PFSK-1 (cell line): ENCODE data around the gene OTOP3.

ENCODE experiments used
- FOXP2 ChIP-seq: optimal IDR thresholded peaks from 2 replicates; pipeline ENCODE3; 2011; ENCODE audit warnings: borderline replicate concordance, control low read depth, inconsistent platforms; ENCODE audit not compliant: insufficient read depth; ENCODE audit errors: extremely low read length, extremely low read depth
- POLR2AphosphoS5 ChIP-seq: IDR thresholded peaks from 2 replicates; pipeline ENCODE4 v1.6.1; 2012; ENCODE audit warnings: low read depth, mild to moderate bottlenecking, control low read depth, low read length, moderate library complexity
- SIN3A ChIP-seq: IDR thresholded peaks from 2 replicates; pipeline ENCODE4 v1.6.1; 2012; ENCODE audit warnings: mild to moderate bottlenecking, low read length, moderate library complexity, borderline replicate concordance; ENCODE audit not compliant: insufficient read depth
- TAF1 ChIP-seq: IDR thresholded peaks from 2 replicates; pipeline ENCODE4 v1.6.1; 2012; ENCODE audit warnings: low read length, control low read depth, borderline replicate concordance; ENCODE audit not compliant: insufficient read depth
- TF ChIP-seq, protein P1 (sequence below), 2 experiments: IDR thresholded peaks; 2 replicates each; pipeline versions ENCODE4 v1.6.1 to v1.8.0; 2011 to 2012; ENCODE audit warnings: low read depth in 2 of 2, low read length in 2 of 2, control low read depth in 1 of 2, inconsistent platforms in 1 of 2, mild to moderate bottlenecking in 1 of 2, moderate library complexity in 1 of 2; ENCODE audit not compliant: insufficient read depth in 1 of 2

Gene OTOP3

DNA sequence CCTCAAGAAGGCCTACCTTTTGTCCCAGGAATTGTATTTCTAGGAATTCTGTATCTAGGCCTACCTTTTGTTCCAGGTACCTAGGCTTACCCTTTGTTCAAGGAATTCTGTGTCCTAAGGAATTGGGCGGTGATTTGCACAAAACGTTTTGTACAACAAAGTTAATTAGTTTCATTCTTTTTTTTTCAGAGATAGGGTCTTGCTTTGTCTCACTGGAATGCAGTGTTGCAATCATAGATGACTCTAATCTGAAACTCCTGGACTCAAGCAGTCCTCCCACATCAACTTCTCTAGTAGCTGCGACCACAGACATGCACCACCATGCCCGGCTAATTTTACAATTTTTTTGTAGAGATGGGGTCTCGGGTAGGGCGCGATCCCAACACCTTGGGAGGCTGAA lies 58.7 kb downstream of the OTOP3 start:
- TF ChIP-seq, protein P1, sequence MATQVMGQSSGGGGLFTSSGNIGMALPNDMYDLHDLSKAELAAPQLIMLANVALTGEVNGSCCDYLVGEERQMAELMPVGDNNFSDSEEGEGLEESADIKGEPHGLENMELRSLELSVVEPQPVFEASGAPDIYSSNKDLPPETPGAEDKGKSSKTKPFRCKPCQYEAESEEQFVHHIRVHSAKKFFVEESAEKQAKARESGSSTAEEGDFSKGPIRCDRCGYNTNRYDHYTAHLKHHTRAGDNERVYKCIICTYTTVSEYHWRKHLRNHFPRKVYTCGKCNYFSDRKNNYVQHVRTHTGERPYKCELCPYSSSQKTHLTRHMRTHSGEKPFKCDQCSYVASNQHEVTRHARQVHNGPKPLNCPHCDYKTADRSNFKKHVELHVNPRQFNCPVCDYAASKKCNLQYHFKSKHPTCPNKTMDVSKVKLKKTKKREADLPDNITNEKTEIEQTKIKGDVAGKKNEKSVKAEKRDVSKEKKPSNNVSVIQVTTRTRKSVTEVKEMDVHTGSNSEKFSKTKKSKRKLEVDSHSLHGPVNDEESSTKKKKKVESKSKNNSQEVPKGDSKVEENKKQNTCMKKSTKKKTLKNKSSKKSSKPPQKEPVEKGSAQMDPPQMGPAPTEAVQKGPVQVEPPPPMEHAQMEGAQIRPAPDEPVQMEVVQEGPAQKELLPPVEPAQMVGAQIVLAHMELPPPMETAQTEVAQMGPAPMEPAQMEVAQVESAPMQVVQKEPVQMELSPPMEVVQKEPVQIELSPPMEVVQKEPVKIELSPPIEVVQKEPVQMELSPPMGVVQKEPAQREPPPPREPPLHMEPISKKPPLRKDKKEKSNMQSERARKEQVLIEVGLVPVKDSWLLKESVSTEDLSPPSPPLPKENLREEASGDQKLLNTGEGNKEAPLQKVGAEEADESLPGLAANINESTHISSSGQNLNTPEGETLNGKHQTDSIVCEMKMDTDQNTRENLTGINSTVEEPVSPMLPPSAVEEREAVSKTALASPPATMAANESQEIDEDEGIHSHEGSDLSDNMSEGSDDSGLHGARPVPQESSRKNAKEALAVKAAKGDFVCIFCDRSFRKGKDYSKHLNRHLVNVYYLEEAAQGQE (IDR thresholded peaks at IDR 0.05; ENCODE audit: insufficient read depth in 1 of 2, low read depth in 2 of 2, low read length in 2 of 2), result no peak
- TF ChIP-seq SIN3A (no peak), POLR2AphosphoS5 (no peak), FOXP2 (no peak), TAF1 (no peak)

DNA sequence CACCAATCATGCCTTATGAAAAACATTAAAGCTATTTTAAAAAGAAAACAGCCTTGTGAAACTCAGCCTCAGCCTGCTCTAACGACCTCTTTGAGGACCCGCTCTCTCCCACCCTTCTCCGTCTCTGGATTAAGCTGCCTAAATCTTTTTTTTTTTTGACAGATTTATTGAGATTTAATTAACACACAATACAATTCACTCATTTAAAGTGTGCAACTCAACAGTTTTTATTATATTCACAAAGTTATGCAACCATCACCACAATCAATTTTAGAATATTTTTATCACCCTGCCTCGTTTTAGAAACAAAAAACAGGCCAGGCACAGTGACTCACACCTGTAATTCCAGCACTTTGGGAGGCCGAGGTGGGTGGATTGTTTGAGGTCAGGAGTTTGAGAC lies 60.1 kb downstream of the OTOP3 start:
- no peak for TF ChIP-seq SIN3A
- TF ChIP-seq, protein P1 (IDR thresholded peaks at IDR 0.05; ENCODE audit: insufficient read depth in 1 of 2, low read depth in 2 of 2, low read length in 2 of 2), result no peak
- no peak for TF ChIP-seq TAF1

DNA sequence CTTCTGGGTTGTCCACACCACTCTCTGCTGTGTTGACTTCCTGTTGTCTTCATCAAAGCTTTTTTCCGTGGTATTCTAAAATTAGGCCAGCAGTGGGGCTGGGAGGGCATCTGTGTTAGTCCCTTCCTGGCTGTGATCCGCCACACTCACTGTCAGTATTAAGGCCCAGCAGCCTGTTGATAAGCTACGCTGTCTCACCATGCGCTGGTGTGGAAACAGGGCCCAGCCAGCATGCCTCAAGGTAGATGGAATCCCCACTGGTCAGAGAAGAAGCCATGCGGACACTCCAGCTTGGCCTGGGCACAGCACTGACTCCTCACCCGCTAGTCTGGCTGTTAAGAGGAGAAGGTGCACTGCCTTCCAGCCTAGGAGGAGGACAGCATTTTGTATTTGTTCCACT lies 63.1 kb downstream of the OTOP3 start:
- TF ChIP-seq FOXP2 (no peak), SIN3A (no peak)

DNA sequence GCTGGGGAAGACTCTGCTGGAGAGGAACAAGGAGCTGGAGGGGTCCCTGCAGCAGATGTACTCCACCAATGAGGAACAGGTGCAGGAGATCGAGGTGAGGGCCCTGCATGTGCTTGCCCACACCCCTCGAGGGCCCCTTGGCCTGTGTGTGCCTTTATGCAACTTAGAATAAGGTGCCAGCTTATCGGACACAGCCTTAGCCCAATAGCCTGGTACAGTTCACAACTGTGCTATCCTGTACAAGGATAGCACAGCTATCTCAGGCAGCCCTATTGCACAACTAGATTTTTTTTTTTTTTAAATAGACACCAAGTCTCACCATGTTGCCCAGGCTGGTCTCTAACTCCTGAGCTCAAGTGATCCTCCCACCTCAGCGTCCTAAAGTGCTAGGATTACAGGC lies 63.8 kb downstream of the OTOP3 start:
- TF ChIP-seq TAF1 (no peak), POLR2AphosphoS5 (no peak), FOXP2 (no peak), SIN3A (no peak)
- TF ChIP-seq, protein P1 (IDR thresholded peaks at IDR 0.05; ENCODE audit: insufficient read depth in 1 of 2, low read depth in 2 of 2, low read length in 2 of 2), result no peak
